Measurements from ENCODE around the gene IKBKE. TPM values are rescaled to one million over a fixed set of nuclear protein-coding genes. Genes with fewer than 3 reads are reported as not detected.

The IKBKE gene
- total RNA-seq, 1 donor: 18.8 TPM

- H3K79me2 ChIP-seq (ENCODE audit: insufficient read depth, low read length): no peaks in the 10 kb centered on the region
- no peak overlapping the region for H2AFZ ChIP-seq (ENCODE audit: low read length)
- H3K4me3 ChIP-seq (ENCODE audit: insufficient read depth, low read length): no peak overlapping the region
- no peak overlapping the region for H3K27ac ChIP-seq (ENCODE audit: low read depth, low read length)
- H3K27me3 ChIP-seq (ENCODE audit: insufficient read depth, low read length): no peaks in the 10 kb centered on the region
- H4K20me1 ChIP-seq (ENCODE audit: insufficient read depth, low read length): peaks cover 3% of the 10 kb centered on the region
- TF ChIP-seq, protein P1, sequence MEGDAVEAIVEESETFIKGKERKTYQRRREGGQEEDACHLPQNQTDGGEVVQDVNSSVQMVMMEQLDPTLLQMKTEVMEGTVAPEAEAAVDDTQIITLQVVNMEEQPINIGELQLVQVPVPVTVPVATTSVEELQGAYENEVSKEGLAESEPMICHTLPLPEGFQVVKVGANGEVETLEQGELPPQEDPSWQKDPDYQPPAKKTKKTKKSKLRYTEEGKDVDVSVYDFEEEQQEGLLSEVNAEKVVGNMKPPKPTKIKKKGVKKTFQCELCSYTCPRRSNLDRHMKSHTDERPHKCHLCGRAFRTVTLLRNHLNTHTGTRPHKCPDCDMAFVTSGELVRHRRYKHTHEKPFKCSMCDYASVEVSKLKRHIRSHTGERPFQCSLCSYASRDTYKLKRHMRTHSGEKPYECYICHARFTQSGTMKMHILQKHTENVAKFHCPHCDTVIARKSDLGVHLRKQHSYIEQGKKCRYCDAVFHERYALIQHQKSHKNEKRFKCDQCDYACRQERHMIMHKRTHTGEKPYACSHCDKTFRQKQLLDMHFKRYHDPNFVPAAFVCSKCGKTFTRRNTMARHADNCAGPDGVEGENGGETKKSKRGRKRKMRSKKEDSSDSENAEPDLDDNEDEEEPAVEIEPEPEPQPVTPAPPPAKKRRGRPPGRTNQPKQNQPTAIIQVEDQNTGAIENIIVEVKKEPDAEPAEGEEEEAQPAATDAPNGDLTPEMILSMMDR (IDR thresholded peaks at IDR 0.05; ENCODE audit: extremely low read depth, low read depth, low read length): no peak
- no peak overlapping the region for H3K4me2 ChIP-seq (ENCODE audit: insufficient read depth, low read length)
- H3K4me1 ChIP-seq (ENCODE audit: insufficient read depth, low read length): peaks cover 12% of the 10 kb centered on the region
- no peaks in the 10 kb centered on the region for H3K9me3 ChIP-seq (ENCODE audit: low read depth, low read length)
- peaks cover 38% of the 10 kb centered on the region for H3K36me3 ChIP-seq (ENCODE audit: insufficient read depth, low read length)
- DNase-seq (ENCODE audit: insufficient read length, low spot score, missing footprints): no peak
Measured at GRCh38 chr1:206484901-206485300, 14.6 kb downstream of the IKBKE start.

- H3K4me3 ChIP-seq (ENCODE audit: insufficient read depth, low read length): no peak overlapping the region
- no peaks in the 10 kb centered on the region for H3K79me2 ChIP-seq (ENCODE audit: insufficient read depth, low read length)
- H3K27ac ChIP-seq (ENCODE audit: low read depth, low read length): no peak overlapping the region
- H3K9me3 ChIP-seq (ENCODE audit: low read depth, low read length): no peaks in the 10 kb centered on the region
- no peak for DNase-seq (ENCODE audit: insufficient read length, low spot score, missing footprints)
- TF ChIP-seq, protein P1 (IDR thresholded peaks at IDR 0.05; ENCODE audit: extremely low read depth, low read depth, low read length): no peak
- H2AFZ ChIP-seq (ENCODE audit: low read length): no peak overlapping the region
- H3K36me3 ChIP-seq (ENCODE audit: insufficient read depth, low read length): peaks cover 42% of the 10 kb centered on the region
- no peak overlapping the region for H3K4me2 ChIP-seq (ENCODE audit: insufficient read depth, low read length)
- H3K27me3 ChIP-seq (ENCODE audit: insufficient read depth, low read length): no peaks in the 10 kb centered on the region
- peaks cover 5% of the 10 kb centered on the region for H4K20me1 ChIP-seq (ENCODE audit: insufficient read depth, low read length)
- peaks cover 3% of the 10 kb centered on the region for H3K4me1 ChIP-seq (ENCODE audit: insufficient read depth, low read length)
Measured at GRCh38 chr1:206486995-206487788, 16.9 kb downstream of the IKBKE start.

DNA sequence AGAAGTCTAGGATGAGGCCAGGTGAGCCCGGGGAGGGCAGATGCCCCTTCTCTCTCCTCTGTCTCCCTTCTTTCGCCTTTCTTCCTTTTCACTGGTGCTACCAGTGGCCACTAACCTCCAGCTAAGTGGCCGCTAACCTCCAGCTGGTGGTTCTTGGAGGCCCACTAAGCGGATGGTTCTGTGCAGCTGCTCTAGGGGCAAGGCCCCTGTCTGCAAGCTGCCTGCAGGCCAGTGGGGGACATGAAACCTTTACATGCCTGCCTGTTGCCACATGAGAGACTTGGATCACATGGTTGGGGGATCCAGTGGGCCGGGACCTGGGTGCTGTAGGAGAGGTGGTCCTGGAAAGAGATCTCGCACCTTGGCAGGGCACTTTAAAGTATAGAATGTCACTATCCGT is 17.7 kb downstream of the IKBKE start:
- H3K27me3 ChIP-seq (ENCODE audit: insufficient read depth, low read length): no peaks in the 10 kb centered on the region
- TF ChIP-seq, protein P1 (IDR thresholded peaks at IDR 0.05; ENCODE audit: extremely low read depth, low read depth, low read length): no peak
- no peak for DNase-seq (ENCODE audit: insufficient read length, low spot score, missing footprints)
- no peaks in the 10 kb centered on the region for H3K9me3 ChIP-seq (ENCODE audit: low read depth, low read length)
- peaks cover 5% of the 10 kb centered on the region for H4K20me1 ChIP-seq (ENCODE audit: insufficient read depth, low read length)
- H3K36me3 ChIP-seq (ENCODE audit: insufficient read depth, low read length): peaks cover 41% of the 10 kb centered on the region
- no peak overlapping the region for H3K27ac ChIP-seq (ENCODE audit: low read depth, low read length)
- no peaks in the 10 kb centered on the region for H3K79me2 ChIP-seq (ENCODE audit: insufficient read depth, low read length)
- H3K4me1 ChIP-seq (ENCODE audit: insufficient read depth, low read length): peaks cover 3% of the 10 kb centered on the region
- H2AFZ ChIP-seq (ENCODE audit: low read length): no peak overlapping the region
- no peak overlapping the region for H3K4me2 ChIP-seq (ENCODE audit: insufficient read depth, low read length)
- no peak overlapping the region for H3K4me3 ChIP-seq (ENCODE audit: insufficient read depth, low read length)

GRCh38 chr1:206488466-206488865 is 18.2 kb downstream of the IKBKE start:
- peaks cover 3% of the 10 kb centered on the region for H3K4me1 ChIP-seq (ENCODE audit: insufficient read depth, low read length)
- no peak overlapping the region for H3K4me2 ChIP-seq (ENCODE audit: insufficient read depth, low read length)
- no peaks in the 10 kb centered on the region for H3K79me2 ChIP-seq (ENCODE audit: insufficient read depth, low read length)
- no peak overlapping the region for H3K4me3 ChIP-seq (ENCODE audit: insufficient read depth, low read length)
- peaks cover 41% of the 10 kb centered on the region for H3K36me3 ChIP-seq (ENCODE audit: insufficient read depth, low read length)
- no peaks in the 10 kb centered on the region for H3K27me3 ChIP-seq (ENCODE audit: insufficient read depth, low read length)
- TF ChIP-seq, protein P1 (IDR thresholded peaks at IDR 0.05; ENCODE audit: extremely low read depth, low read depth, low read length): no peak
- no peak for DNase-seq (ENCODE audit: insufficient read length, low spot score, missing footprints)
- no peaks in the 10 kb centered on the region for H3K9me3 ChIP-seq (ENCODE audit: low read depth, low read length)
- no peak overlapping the region for H2AFZ ChIP-seq (ENCODE audit: low read length)
- no peak overlapping the region for H3K27ac ChIP-seq (ENCODE audit: low read depth, low read length)
- H4K20me1 ChIP-seq (ENCODE audit: insufficient read depth, low read length): peaks cover 5% of the 10 kb centered on the region
